ENCODE results near the gene C6orf141. TPM values are rescaled to one million over a fixed set of nuclear protein-coding genes. Genes with fewer than 3 reads are reported as not detected.

Gene C6orf141
- total and polyA plus RNA-seq, 4 donors = 0.14 to 0.84 (median 0.38) TPM

DNA sequence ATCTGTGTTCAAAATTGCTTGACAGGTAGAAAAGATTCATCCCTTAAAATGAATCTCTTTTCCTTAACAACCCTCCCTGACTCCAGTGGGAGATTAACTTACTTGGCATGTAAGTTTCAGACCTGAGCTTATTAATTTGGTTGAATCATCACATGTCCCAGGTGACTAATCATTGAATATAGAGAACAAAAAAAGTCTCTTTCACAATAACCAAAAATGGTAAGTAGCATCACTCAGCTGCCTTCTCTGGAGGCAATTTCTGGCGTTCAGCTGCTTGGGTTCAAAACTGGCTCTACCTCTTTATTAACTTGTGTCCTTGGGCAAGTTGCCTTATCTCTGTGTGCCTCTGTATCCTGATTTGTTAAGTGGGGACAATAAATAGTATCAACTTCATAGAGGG is 2.9 kb downstream of the C6orf141 start:
- Histone ChIP-seq H3K27ac (ENCODE audit: low read depth in 1 of 2, low read length in 2 of 2) (no peak overlapping the region), H3K27me3 (ENCODE audit: control insufficient read depth in 4 of 4, insufficient read depth in 4 of 4, low read length in 3 of 4) (no peaks in the 10 kb centered on the region), H3K4me1 (ENCODE audit: control insufficient read depth in 4 of 4, insufficient read depth in 4 of 4, low read length in 3 of 4) (peaks cover 6 to 32% (median 15%) of the 10 kb centered on the region in 4 donors), H3K36me3 (ENCODE audit: control insufficient read depth in 4 of 4, insufficient read depth in 3 of 4, low read depth in 1 of 4, low read length in 3 of 4) (no peaks in the 10 kb centered on the region), H3K9me3 (ENCODE audit: control insufficient read depth in 4 of 4, low read length in 3 of 4) (no peaks in the 10 kb centered on the region), H3K4me3 (ENCODE audit: low read depth in 1 of 3, low read length in 3 of 3) (no peak overlapping the region), H3K9ac (ENCODE audit: low read depth in 1 of 2, low read length in 2 of 2) (no peak overlapping the region)
- 93% methylated on average over 1 of the region's 1 CpG for WGBS
- no peak for DNase-seq (ENCODE audit: low spot score)
- TF ChIP-seq MAX (IDR thresholded peaks at IDR 0.05) (no peak), ZBTB33 (IDR thresholded peaks at IDR 0.05) (no peak), JUND (IDR thresholded peaks at IDR 0.05) (no peak), REST (IDR thresholded peaks at IDR 0.05) (no peak), EGR1 (IDR thresholded peaks at IDR 0.05; ENCODE audit: low read depth in 2 of 2) (no peak), HNF4G (IDR thresholded peaks at IDR 0.05) (no peak), TAF1 (conservative IDR thresholded peaks at IDR 0.05) (no peak), RAD21 (IDR thresholded peaks at IDR 0.05) (no peak)

- Histone ChIP-seq H3K4me3 (ENCODE audit: low read depth in 1 of 3, low read length in 3 of 3) (no peak overlapping the region), H3K27ac (ENCODE audit: low read depth in 1 of 2, low read length in 2 of 2) (no peak overlapping the region), H3K4me1 (ENCODE audit: control insufficient read depth in 4 of 4, insufficient read depth in 4 of 4, low read length in 3 of 4) (peaks cover 1 to 26% (median 7%) of the 10 kb centered on the region in 4 donors), H3K27me3 (ENCODE audit: control insufficient read depth in 4 of 4, insufficient read depth in 4 of 4, low read length in 3 of 4) (no peaks in the 10 kb centered on the region), H3K9ac (ENCODE audit: low read depth in 1 of 2, low read length in 2 of 2) (no peak overlapping the region), H3K9me3 (ENCODE audit: control insufficient read depth in 4 of 4, low read length in 3 of 4) (no peaks in the 10 kb centered on the region), H3K36me3 (ENCODE audit: control insufficient read depth in 4 of 4, insufficient read depth in 3 of 4, low read depth in 1 of 4, low read length in 3 of 4) (no peaks in the 10 kb centered on the region)
- no peak for DNase-seq (ENCODE audit: low spot score)
- WGBS = 74% methylated on average over 4 of the region's 4 CpGs
- TF ChIP-seq ZBTB33 (IDR thresholded peaks at IDR 0.05) (no peak), YY1 (IDR thresholded peaks at IDR 0.05) (no peak), TAF1 (conservative IDR thresholded peaks at IDR 0.05) (no peak), GABPA (IDR thresholded peaks at IDR 0.05 in 1 of 2, conservative IDR thresholded peaks at IDR 0.05 in 1 of 2) (no peak), HNF4A (conservative IDR thresholded peaks at IDR 0.05) (no peak), FOXA1 (IDR thresholded peaks at IDR 0.05) (no peak), EGR1 (IDR thresholded peaks at IDR 0.05; ENCODE audit: low read depth in 2 of 2) (no peak), RAD21 (IDR thresholded peaks at IDR 0.05) (no peak), SP1 (IDR thresholded peaks at IDR 0.05) (no peak), NR2F2 (IDR thresholded peaks at IDR 0.05) (no peak), FOXA2 (IDR thresholded peaks at IDR 0.05) (no peak), JUND (IDR thresholded peaks at IDR 0.05) (no peak), HNF4G (IDR thresholded peaks at IDR 0.05) (no peak), RXRA (IDR thresholded peaks at IDR 0.05) (no peak), MAX (IDR thresholded peaks at IDR 0.05) (no peak), REST (IDR thresholded peaks at IDR 0.05) (no peak)
- TF ChIP-seq, protein P1, sequence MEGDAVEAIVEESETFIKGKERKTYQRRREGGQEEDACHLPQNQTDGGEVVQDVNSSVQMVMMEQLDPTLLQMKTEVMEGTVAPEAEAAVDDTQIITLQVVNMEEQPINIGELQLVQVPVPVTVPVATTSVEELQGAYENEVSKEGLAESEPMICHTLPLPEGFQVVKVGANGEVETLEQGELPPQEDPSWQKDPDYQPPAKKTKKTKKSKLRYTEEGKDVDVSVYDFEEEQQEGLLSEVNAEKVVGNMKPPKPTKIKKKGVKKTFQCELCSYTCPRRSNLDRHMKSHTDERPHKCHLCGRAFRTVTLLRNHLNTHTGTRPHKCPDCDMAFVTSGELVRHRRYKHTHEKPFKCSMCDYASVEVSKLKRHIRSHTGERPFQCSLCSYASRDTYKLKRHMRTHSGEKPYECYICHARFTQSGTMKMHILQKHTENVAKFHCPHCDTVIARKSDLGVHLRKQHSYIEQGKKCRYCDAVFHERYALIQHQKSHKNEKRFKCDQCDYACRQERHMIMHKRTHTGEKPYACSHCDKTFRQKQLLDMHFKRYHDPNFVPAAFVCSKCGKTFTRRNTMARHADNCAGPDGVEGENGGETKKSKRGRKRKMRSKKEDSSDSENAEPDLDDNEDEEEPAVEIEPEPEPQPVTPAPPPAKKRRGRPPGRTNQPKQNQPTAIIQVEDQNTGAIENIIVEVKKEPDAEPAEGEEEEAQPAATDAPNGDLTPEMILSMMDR (IDR thresholded peaks at IDR 0.05; ENCODE audit: low read depth, low read length, missing input control) = no peak
- TF ChIP-seq, protein P2, sequence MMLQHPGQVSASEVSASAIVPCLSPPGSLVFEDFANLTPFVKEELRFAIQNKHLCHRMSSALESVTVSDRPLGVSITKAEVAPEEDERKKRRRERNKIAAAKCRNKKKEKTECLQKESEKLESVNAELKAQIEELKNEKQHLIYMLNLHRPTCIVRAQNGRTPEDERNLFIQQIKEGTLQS (IDR thresholded peaks at IDR 0.05) = no peak
Observed at GRCh38 chr6:49555951-49556350, 5.5 kb downstream of the C6orf141 start.

Data from liver (tissue), 9 donors.